Activated CD4-positive, alpha-beta T cell treated with anti-CD3 and anti-CD28 coated beads, Interleukin-2, amount 10 ng/mL, durations not matched to agents 24 days and 14 days (primary cell): Measurements from ENCODE around the gene KCNH5. TPM values are rescaled to one million over a fixed set of nuclear protein-coding genes. Genes with fewer than 3 reads are reported as not detected.

Experiments
- DNase-seq: peaks from one replicate; pipeline ENCODE4 v3.0.0; 2022
- H3K27ac Mint-ChIP-seq: one replicate; pipeline ENCODE4 v1.8.0; 2022; ENCODE audit warnings: mild to moderate bottlenecking, mixed read lengths
- H3K27me3 Mint-ChIP-seq: one replicate; pipeline ENCODE4 v1.8.0; 2022; ENCODE audit warnings: mixed read lengths
- H3K36me3 Mint-ChIP-seq: one replicate; pipeline ENCODE4 v1.8.0; 2022; ENCODE audit warnings: low read depth, mild to moderate bottlenecking, mixed read lengths
- H3K4me1 Mint-ChIP-seq: one replicate; pipeline ENCODE4 v1.8.0; 2021; ENCODE audit warnings: mixed read lengths
- H3K4me3 Mint-ChIP-seq: one replicate; pipeline ENCODE4 v1.8.0; 2022; ENCODE audit warnings: mild to moderate bottlenecking, moderate library complexity, mixed read lengths
- H3K9me3 Mint-ChIP-seq: one replicate; pipeline ENCODE4 v1.8.0; 2021; ENCODE audit warnings: mixed read lengths
- intact Hi-C: fragments of 100-400 bp; cut with micrococcal nuclease; formaldehyde crosslinking; loops from one replicate; pipeline ENCODE4 v1.15.1; 2023
- total RNA-seq: library from RNA; stranded (reverse); gene quantifications from 2 replicates; pipeline ENCODE4 v1.2.3, GENCODE V29; 2022

The KCNH5 gene
- total RNA-seq, 1 donor from 2014 or later, result not detected

- no peak overlapping the region for H3K27ac Mint-ChIP-seq
- peaks cover 14% of the 10 kb centered on the region for H3K9me3 Mint-ChIP-seq
- intact Hi-C loops, result no loop called here
- no peak overlapping the region for H3K4me3 Mint-ChIP-seq
- DNase-seq, result no peak
- H3K27me3 Mint-ChIP-seq, result no peaks in the 10 kb centered on the region
- H3K4me1 Mint-ChIP-seq, result no peaks in the 10 kb centered on the region
- H3K36me3 Mint-ChIP-seq, result no peaks in the 10 kb centered on the region
These were observed 387.9 kb downstream of the KCNH5 start for GRCh38 chr14:62657376-62657775.

GRCh38 chr14:62655166-62655565 lies 390.1 kb downstream of the KCNH5 start:
- Mint-ChIP-seq H3K4me3 (no peak overlapping the region), H3K9me3 (no peaks in the 10 kb centered on the region), H3K27me3 (no peaks in the 10 kb centered on the region), H3K36me3 (no peaks in the 10 kb centered on the region), H3K4me1 (no peaks in the 10 kb centered on the region), H3K27ac (no peak overlapping the region)
- no peak for DNase-seq
- intact Hi-C loops, result no loop called here

GRCh38 chr14:62654641-62655040 lies 390.6 kb downstream of the KCNH5 start:
- intact Hi-C loops, result no loop called here
- no peaks in the 10 kb centered on the region for H3K4me1 Mint-ChIP-seq
- H3K27ac Mint-ChIP-seq, result no peak overlapping the region
- no peak overlapping the region for H3K4me3 Mint-ChIP-seq
- H3K27me3 Mint-ChIP-seq, result no peaks in the 10 kb centered on the region
- no peaks in the 10 kb centered on the region for H3K36me3 Mint-ChIP-seq
- no peaks in the 10 kb centered on the region for H3K9me3 Mint-ChIP-seq
- DNase-seq, result no peak

Other genes with a start within 250 kb of the KCNH5 start
- not detected in 2 replicates for gene RHOJ, start 159.0 kb upstream of the KCNH5 start, total RNA-seq